Measurements from ENCODE around the gene SOBP.

The SOBP gene

GRCh38 chr6:107579456-107580056, 89.6 kb downstream of the SOBP start (continued):
- TF ChIP-seq BACH2 (CRISPR knock-in tag; IDR thresholded peaks at IDR 0.05; ENCODE audit: borderline replicate concordance) (no peak), POU6F1 (CRISPR knock-in tag; IDR thresholded peaks at IDR 0.05; ENCODE audit: borderline replicate concordance, low read depth) (no peak), TCF4 (CRISPR knock-in tag; IDR thresholded peaks at IDR 0.05; ENCODE audit: borderline replicate concordance) (no peak)

DNA sequence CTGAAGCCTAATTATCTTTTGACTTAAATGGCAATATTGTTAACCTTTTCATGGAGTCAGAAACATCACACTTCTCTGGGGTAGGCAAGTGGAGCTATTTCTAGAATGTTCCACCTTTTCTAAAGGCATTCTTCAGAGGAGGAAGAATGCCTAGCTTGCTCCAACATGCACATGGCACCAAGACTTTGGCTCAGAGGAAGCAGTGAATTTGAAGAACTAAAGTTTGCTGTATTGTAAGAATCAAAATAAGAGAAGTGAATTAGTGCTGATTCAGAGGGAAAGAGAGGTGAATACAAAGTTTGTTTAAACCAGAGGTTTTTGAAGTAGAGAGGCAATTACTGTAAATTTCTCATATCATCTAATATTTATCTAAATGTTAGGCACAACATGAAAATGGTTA, 92.2 kb downstream of the SOBP start:
- no peak for ATAC-seq
- TF ChIP-seq ZNF8 (CRISPR knock-in tag; IDR thresholded peaks at IDR 0.05), result no peak
- no peak for TF ChIP-seq ZFP3 (CRISPR knock-in tag; IDR thresholded peaks at IDR 0.05)
- TF ChIP-seq TOX (CRISPR knock-in tag; IDR thresholded peaks at IDR 0.05; ENCODE audit: borderline replicate concordance), result no peak
- TF ChIP-seq, protein P1, sequence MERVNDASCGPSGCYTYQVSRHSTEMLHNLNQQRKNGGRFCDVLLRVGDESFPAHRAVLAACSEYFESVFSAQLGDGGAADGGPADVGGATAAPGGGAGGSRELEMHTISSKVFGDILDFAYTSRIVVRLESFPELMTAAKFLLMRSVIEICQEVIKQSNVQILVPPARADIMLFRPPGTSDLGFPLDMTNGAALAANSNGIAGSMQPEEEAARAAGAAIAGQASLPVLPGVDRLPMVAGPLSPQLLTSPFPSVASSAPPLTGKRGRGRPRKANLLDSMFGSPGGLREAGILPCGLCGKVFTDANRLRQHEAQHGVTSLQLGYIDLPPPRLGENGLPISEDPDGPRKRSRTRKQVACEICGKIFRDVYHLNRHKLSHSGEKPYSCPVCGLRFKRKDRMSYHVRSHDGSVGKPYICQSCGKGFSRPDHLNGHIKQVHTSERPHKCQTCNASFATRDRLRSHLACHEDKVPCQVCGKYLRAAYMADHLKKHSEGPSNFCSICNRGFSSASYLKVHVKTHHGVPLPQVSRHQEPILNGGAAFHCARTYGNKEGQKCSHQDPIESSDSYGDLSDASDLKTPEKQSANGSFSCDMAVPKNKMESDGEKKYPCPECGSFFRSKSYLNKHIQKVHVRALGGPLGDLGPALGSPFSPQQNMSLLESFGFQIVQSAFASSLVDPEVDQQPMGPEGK (CRISPR knock-in tag; IDR thresholded peaks at IDR 0.05; ENCODE audit: borderline replicate concordance), result no peak
- TF ChIP-seq CSRNP3 (CRISPR knock-in tag; IDR thresholded peaks at IDR 0.05), result no peak
- TF ChIP-seq, protein P2, sequence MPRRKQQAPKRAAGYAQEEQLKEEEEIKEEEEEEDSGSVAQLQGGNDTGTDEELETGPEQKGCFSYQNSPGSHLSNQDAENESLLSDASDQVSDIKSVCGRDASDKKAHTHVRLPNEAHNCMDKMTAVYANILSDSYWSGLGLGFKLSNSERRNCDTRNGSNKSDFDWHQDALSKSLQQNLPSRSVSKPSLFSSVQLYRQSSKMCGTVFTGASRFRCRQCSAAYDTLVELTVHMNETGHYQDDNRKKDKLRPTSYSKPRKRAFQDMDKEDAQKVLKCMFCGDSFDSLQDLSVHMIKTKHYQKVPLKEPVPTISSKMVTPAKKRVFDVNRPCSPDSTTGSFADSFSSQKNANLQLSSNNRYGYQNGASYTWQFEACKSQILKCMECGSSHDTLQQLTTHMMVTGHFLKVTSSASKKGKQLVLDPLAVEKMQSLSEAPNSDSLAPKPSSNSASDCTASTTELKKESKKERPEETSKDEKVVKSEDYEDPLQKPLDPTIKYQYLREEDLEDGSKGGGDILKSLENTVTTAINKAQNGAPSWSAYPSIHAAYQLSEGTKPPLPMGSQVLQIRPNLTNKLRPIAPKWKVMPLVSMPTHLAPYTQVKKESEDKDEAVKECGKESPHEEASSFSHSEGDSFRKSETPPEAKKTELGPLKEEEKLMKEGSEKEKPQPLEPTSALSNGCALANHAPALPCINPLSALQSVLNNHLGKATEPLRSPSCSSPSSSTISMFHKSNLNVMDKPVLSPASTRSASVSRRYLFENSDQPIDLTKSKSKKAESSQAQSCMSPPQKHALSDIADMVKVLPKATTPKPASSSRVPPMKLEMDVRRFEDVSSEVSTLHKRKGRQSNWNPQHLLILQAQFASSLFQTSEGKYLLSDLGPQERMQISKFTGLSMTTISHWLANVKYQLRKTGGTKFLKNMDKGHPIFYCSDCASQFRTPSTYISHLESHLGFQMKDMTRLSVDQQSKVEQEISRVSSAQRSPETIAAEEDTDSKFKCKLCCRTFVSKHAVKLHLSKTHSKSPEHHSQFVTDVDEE (CRISPR knock-in tag; IDR thresholded peaks at IDR 0.05), result no peak

DNA sequence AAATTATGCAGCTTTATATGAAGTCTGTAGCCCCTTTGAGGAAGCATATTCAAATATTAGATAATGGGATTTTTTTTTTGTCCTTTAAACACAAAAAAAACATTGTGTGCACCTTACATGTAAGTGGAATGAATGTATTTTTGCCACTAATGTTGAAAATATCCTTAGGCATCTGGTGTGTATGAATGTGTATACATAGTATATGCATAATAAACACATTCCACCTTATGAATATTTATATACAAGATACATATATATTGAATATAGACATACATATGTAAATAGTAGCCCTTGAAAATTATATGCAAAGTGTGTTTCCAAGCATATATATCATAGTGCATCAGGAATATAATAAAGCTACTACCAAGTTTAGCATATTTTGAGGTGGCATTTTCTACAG, 94.8 kb downstream of the SOBP start:
- ATAC-seq, result no peak
- no peak for TF ChIP-seq ZNF70 (CRISPR knock-in tag; IDR thresholded peaks at IDR 0.05)
- no peak for TF ChIP-seq ZFP3 (CRISPR knock-in tag; IDR thresholded peaks at IDR 0.05)
- TF ChIP-seq GLIS3 (CRISPR knock-in tag; IDR thresholded peaks at IDR 0.05), result no peak
- TF ChIP-seq BACH2 (CRISPR knock-in tag; IDR thresholded peaks at IDR 0.05; ENCODE audit: borderline replicate concordance), result no peak
- TF ChIP-seq, protein P1 (CRISPR knock-in tag; IDR thresholded peaks at IDR 0.05; ENCODE audit: borderline replicate concordance), result no peak
- TF ChIP-seq CSRNP3 (CRISPR knock-in tag; IDR thresholded peaks at IDR 0.05), result no peak
- TF ChIP-seq TCF4 (CRISPR knock-in tag; IDR thresholded peaks at IDR 0.05; ENCODE audit: borderline replicate concordance), result no peak
- TF ChIP-seq, protein P3, sequence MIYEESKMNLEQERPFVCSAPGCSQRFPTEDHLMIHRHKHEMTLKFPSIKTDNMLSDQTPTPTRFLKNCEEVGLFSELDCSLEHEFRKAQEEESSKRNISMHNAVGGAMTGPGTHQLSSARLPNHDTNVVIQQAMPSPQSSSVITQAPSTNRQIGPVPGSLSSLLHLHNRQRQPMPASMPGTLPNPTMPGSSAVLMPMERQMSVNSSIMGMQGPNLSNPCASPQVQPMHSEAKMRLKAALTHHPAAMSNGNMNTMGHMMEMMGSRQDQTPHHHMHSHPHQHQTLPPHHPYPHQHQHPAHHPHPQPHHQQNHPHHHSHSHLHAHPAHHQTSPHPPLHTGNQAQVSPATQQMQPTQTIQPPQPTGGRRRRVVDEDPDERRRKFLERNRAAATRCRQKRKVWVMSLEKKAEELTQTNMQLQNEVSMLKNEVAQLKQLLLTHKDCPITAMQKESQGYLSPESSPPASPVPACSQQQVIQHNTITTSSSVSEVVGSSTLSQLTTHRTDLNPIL (CRISPR knock-in tag; IDR thresholded peaks at IDR 0.05; ENCODE audit: low read depth), result no peak
- TF ChIP-seq ZFP30 (CRISPR knock-in tag; IDR thresholded peaks at IDR 0.05), result no peak
- TF ChIP-seq ARNTL (CRISPR knock-in tag; IDR thresholded peaks at IDR 0.05; ENCODE audit: borderline replicate concordance, low read depth), result no peak
- no peak for TF ChIP-seq CSDC2 (CRISPR knock-in tag; IDR thresholded peaks at IDR 0.05)
- no peak for TF ChIP-seq RARB (CRISPR knock-in tag; IDR thresholded peaks at IDR 0.05)
- no peak for TF ChIP-seq SNAI2 (CRISPR knock-in tag; IDR thresholded peaks at IDR 0.05)
- TF ChIP-seq ISL1 (CRISPR knock-in tag; IDR thresholded peaks at IDR 0.05), result no peak
- TF ChIP-seq, protein P2 (CRISPR knock-in tag; IDR thresholded peaks at IDR 0.05), result no peak
- no peak for TF ChIP-seq POU6F1 (CRISPR knock-in tag; IDR thresholded peaks at IDR 0.05; ENCODE audit: borderline replicate concordance, low read depth)

All from SK-N-SH treated with all-trans-retinoic acid at 6 μM for 48 hours (cell line).